SH-SY5Y (cell line): Measurements from ENCODE around the gene EPHB2.

Experiments
- GATA2 ChIP-seq: IDR thresholded peaks from 2 replicates; pipeline ENCODE4 v1.6.1; 2011; ENCODE audit warnings: mild to moderate bottlenecking, low read depth, low read length
- GATA3 ChIP-seq: IDR thresholded peaks from 2 replicates; pipeline ENCODE4 v1.6.1; 2011; ENCODE audit warnings: low read depth, mild to moderate bottlenecking, low read length, moderate library complexity

GRCh38 chr1:22969304-22969709 is 258.7 kb downstream of the EPHB2 start:
- TF ChIP-seq GATA3 (no peak), GATA2 (no peak)
